CD4-positive, CD25-positive, alpha-beta regulatory T cell (primary cell): ENCODE data around the gene NPC1L1. TPM values are rescaled to one million over a fixed set of nuclear protein-coding genes. Genes with fewer than 3 reads are reported as not detected.
A peak's percentile ranks its signal among the peaks of the same experiment; 100 is the strongest.

Source experiments
- ATAC-seq, 2 donors: fragments of 150-1000 bp; cut with Tn5 transposase; one replicate each; pipeline ENCODE4 v1.10.0; 2021; ENCODE audit warnings: low read depth in 2 of 2, moderate number of reproducible peaks in 2 of 2, moderate library complexity in 1 of 2
- DNase-seq, 3 donors: peaks; one replicate each; pipeline versions ENCODE4 v3.0.0 to v3.0.0-alpha.2; 2012 to 2022; ENCODE audit warnings: mixed read lengths in 1 of 3
- H3K27ac ChIP-seq: one replicate; pipeline ENCODE4 v1.7.0; 2013; ENCODE audit warnings: mild to moderate bottlenecking, low read length; ENCODE audit not compliant: insufficient read depth, poor library complexity, severe bottlenecking
- H3K27me3 ChIP-seq: one replicate; pipeline ENCODE4 v1.7.0; 2013; ENCODE audit warnings: low read length; ENCODE audit not compliant: control insufficient read depth, insufficient read depth
- H3K36me3 ChIP-seq: one replicate; pipeline ENCODE4 v1.7.0; 2013; ENCODE audit warnings: mild to moderate bottlenecking, low read length, moderate library complexity; ENCODE audit not compliant: control insufficient read depth, insufficient read depth
- H3K4me1 ChIP-seq: 2 replicates; pipeline ENCODE4 v1.7.0; 2013; ENCODE audit warnings: mild to moderate bottlenecking, low read length; ENCODE audit not compliant: insufficient read depth, control insufficient read depth, poor library complexity, severe bottlenecking
- H3K4me3 ChIP-seq: one replicate; pipeline ENCODE4 v1.7.0; 2013; ENCODE audit warnings: low read depth, mild to moderate bottlenecking, low read length, moderate library complexity
- H3K9me3 ChIP-seq, 2 experiments: 1 replicate in 1 of 2; 2 replicates in 1 of 2; pipeline ENCODE4 v1.7.0; 2013; ENCODE audit warnings: low read length in 2 of 2, mild to moderate bottlenecking in 1 of 2, moderate library complexity in 1 of 2; ENCODE audit not compliant: control insufficient read depth in 2 of 2
- H3K27ac Mint-ChIP-seq, 3 donors: one replicate each; pipeline ENCODE4 v1.8.0; 2020 to 2022; ENCODE audit warnings: mild to moderate bottlenecking in 3 of 3, mixed read lengths in 3 of 3, moderate library complexity in 2 of 3
- H3K27me3 Mint-ChIP-seq: one replicate; pipeline ENCODE4 v1.8.0; 2022; ENCODE audit warnings: mild to moderate bottlenecking, mixed read lengths
- H3K36me3 Mint-ChIP-seq: one replicate; pipeline ENCODE4 v1.8.0; 2020; ENCODE audit warnings: mixed read lengths
- H3K4me1 Mint-ChIP-seq, 4 donors: one replicate each; pipeline ENCODE4 v1.8.0; 2020 to 2022; ENCODE audit warnings: mixed read lengths in 4 of 4, mild to moderate bottlenecking in 1 of 4
- H3K4me3 Mint-ChIP-seq, 4 donors: one replicate each; pipeline ENCODE4 v1.8.0; 2020 to 2022; ENCODE audit warnings: mild to moderate bottlenecking in 4 of 4, mixed read lengths in 4 of 4, moderate library complexity in 3 of 4
- H3K9me3 Mint-ChIP-seq, 7 donors: one replicate each; pipeline ENCODE4 v1.8.0; 2020 to 2022; ENCODE audit warnings: mixed read lengths in 7 of 7, mild to moderate bottlenecking in 3 of 7, moderate library complexity in 2 of 7
- polyA plus RNA-seq, 4 donors: library from polyadenylated mRNA; unstranded; fragments of 300-500 nt; fragmentation: Illumina TruSeq; gene quantifications; one replicate each; pipeline ENCODE4 v1.2.3, GENCODE V29; 2021
- total RNA-seq: library from RNA; stranded (reverse); gene quantifications from one replicate; pipeline ENCODE4 v1.2.3, GENCODE V29; 2022

Gene NPC1L1
- total and polyA plus RNA-seq, 5 donors from 2014 or later: 0.10 to 0.18 TPM; not detected in 3

GRCh38 chr7:44580945-44581878 is 40.1 kb upstream of the NPC1L1 start:
- peak overlapping the region; percentile 93 to 97 (median 94) for H3K4me3 Mint-ChIP-seq
- H3K27ac Mint-ChIP-seq: peak overlapping the region; percentile 98 to 99 (median 99)
- peak; percentile 38 for ATAC-seq
- no peaks in the 10 kb centered on the region for H3K27me3 ChIP-seq
- peaks cover 18% of the 10 kb centered on the region for H3K36me3 Mint-ChIP-seq
- H3K9me3 Mint-ChIP-seq: no peaks in the 10 kb centered on the region
- peaks cover 22% of the 10 kb centered on the region for H3K36me3 ChIP-seq
- peak; percentile 22 to 82 (median 57) for DNase-seq
- peak overlapping the region; percentile 80 for H3K4me3 ChIP-seq
- H3K4me1 ChIP-seq: peaks cover 24% of the 10 kb centered on the region
- H3K27me3 Mint-ChIP-seq: peaks cover 6% of the 10 kb centered on the region
- H3K4me1 Mint-ChIP-seq: peaks cover 4 to 50% (median 27%) of the 10 kb centered on the region in 4 donors
- no peaks in the 10 kb centered on the region for H3K9me3 ChIP-seq
- peak overlapping the region; percentile 96 for H3K27ac ChIP-seq

- Histone ChIP-seq H3K27ac (no peak overlapping the region), H3K36me3 (peaks cover 41% of the 10 kb centered on the region), H3K4me3 (no peak overlapping the region), H3K27me3 (no peaks in the 10 kb centered on the region), H3K4me1 (peaks cover 42% of the 10 kb centered on the region), H3K9me3 (no peaks in the 10 kb centered on the region)
- no peaks in the 10 kb centered on the region for H3K9me3 Mint-ChIP-seq
- ATAC-seq: no peak
- H3K36me3 Mint-ChIP-seq: peaks cover 31% of the 10 kb centered on the region
- peak overlapping the region in 2 of 4 donors; percentile 68 to 83 for H3K4me3 Mint-ChIP-seq
- no peak for DNase-seq
- H3K27me3 Mint-ChIP-seq: no peaks in the 10 kb centered on the region
- H3K4me1 Mint-ChIP-seq: peaks cover 11 to 68% (median 36%) of the 10 kb centered on the region in 4 donors
- H3K27ac Mint-ChIP-seq: peak overlapping the region in 2 of 3 donors; percentile 87 to 100
Measured at GRCh38 chr7:44576228-44576627, 35.1 kb upstream of the NPC1L1 start.

- H3K27me3 ChIP-seq: no peaks in the 10 kb centered on the region
- ATAC-seq (no peak), DNase-seq (no peak)
- peak overlapping the region; percentile 10 for H3K4me3 ChIP-seq
- Mint-ChIP-seq H3K4me1 (peaks cover 8 to 57% (median 29%) of the 10 kb centered on the region in 4 donors), H3K9me3 (no peaks in the 10 kb centered on the region), H3K4me3 (peak overlapping the region; percentile 94 to 97 (median 96)), H3K36me3 (peaks cover 26% of the 10 kb centered on the region), H3K27me3 (no peaks in the 10 kb centered on the region), H3K27ac (peak overlapping the region; percentile 98 to 100 (median 99))
- peaks cover 51% of the 10 kb centered on the region for H3K36me3 ChIP-seq
- H3K27ac ChIP-seq: peak overlapping the region; percentile 88
- peaks cover 31% of the 10 kb centered on the region for H3K4me1 ChIP-seq
- no peaks in the 10 kb centered on the region for H3K9me3 ChIP-seq
Measured at GRCh38 chr7:44575054-44575453, 33.9 kb upstream of the NPC1L1 start.

- ATAC-seq: no peak
Measured at GRCh38 chr7:44574287-44574872, 33.2 kb upstream of the NPC1L1 start.

GRCh38 chr7:44573464-44574286 is 32.5 kb upstream of the NPC1L1 start, which contains the start of gene DDX56:
Gene DDX56, minus strand, starts transcription at chr7:44573908. Its CDS starts 13 bp downstream, at chr7:44573895.
- Mint-ChIP-seq H3K4me3 (peak within 1 kb of the TSS; percentile 94 to 97 (median 96)), H3K36me3 (peaks cover 26% of the 10 kb centered on the region), H3K4me1 (peaks cover 8 to 47% (median 17%) of the 10 kb centered on the region in 4 donors), H3K27ac (peak within 1 kb of the TSS; percentile 98 to 100 (median 99)), H3K27me3 (no peaks in the 10 kb centered on the region), H3K9me3 (no peaks in the 10 kb centered on the region)
- H3K27me3 ChIP-seq: no peaks in the 10 kb centered on the region
- ATAC-seq (peak; percentile 91 to 95), DNase-seq (peak; percentile 88 to 95 (median 91))
- H3K9me3 ChIP-seq: no peaks in the 10 kb centered on the region
- H3K27ac ChIP-seq: peak within 1 kb of the TSS; percentile 88
- H3K4me3 ChIP-seq: peak within 1 kb of the TSS; percentile 85
- H3K36me3 ChIP-seq: peaks cover 51% of the 10 kb centered on the region
- peaks cover 31% of the 10 kb centered on the region for H3K4me1 ChIP-seq

More at GRCh38 chr7:44574287-44574872, 33.2 kb upstream of the NPC1L1 start:
- Histone ChIP-seq H3K27me3 (no peaks in the 10 kb centered on the region), H3K36me3 (peaks cover 51% of the 10 kb centered on the region), H3K4me1 (peaks cover 31% of the 10 kb centered on the region), H3K27ac (peak overlapping the region; percentile 88), H3K9me3 (no peaks in the 10 kb centered on the region), H3K4me3 (peak overlapping the region; percentile 85)
- Mint-ChIP-seq H3K27ac (peak overlapping the region; percentile 98 to 100 (median 99)), H3K9me3 (no peaks in the 10 kb centered on the region), H3K36me3 (peaks cover 26% of the 10 kb centered on the region), H3K27me3 (no peaks in the 10 kb centered on the region), H3K4me1 (peaks cover 8 to 50% (median 22%) of the 10 kb centered on the region in 4 donors), H3K4me3 (peak overlapping the region; percentile 94 to 97 (median 96))
- DNase-seq: no peak

- Mint-ChIP-seq H3K27ac (peak overlapping the region; percentile 98 to 100 (median 99)), H3K27me3 (no peaks in the 10 kb centered on the region), H3K4me3 (peak overlapping the region; percentile 94 to 97 (median 96)), H3K4me1 (peaks cover 8 to 40% (median 18%) of the 10 kb centered on the region in 4 donors), H3K36me3 (peaks cover 32% of the 10 kb centered on the region), H3K9me3 (no peaks in the 10 kb centered on the region)
- H3K4me3 ChIP-seq: peak overlapping the region; percentile 85
- ATAC-seq: no peak
- peaks cover 52% of the 10 kb centered on the region for H3K36me3 ChIP-seq
- H3K9me3 ChIP-seq: no peaks in the 10 kb centered on the region
- peaks cover 31% of the 10 kb centered on the region for H3K4me1 ChIP-seq
- peak overlapping the region; percentile 88 for H3K27ac ChIP-seq
- H3K27me3 ChIP-seq: no peaks in the 10 kb centered on the region
- no peak for DNase-seq
Measured at GRCh38 chr7:44572771-44573170, 31.6 kb upstream of the NPC1L1 start.

- Mint-ChIP-seq H3K36me3 (peaks cover 37% of the 10 kb centered on the region), H3K27me3 (no peaks in the 10 kb centered on the region), H3K27ac (peak overlapping the region in 1 of 3 donors; percentile 20), H3K4me1 (peaks cover 14 to 47% (median 20%) of the 10 kb centered on the region in 4 donors), H3K9me3 (no peaks in the 10 kb centered on the region), H3K4me3 (peak overlapping the region in 1 of 4 donors; percentile 13)
- Histone ChIP-seq H3K27me3 (no peaks in the 10 kb centered on the region), H3K4me3 (no peak overlapping the region), H3K9me3 (no peaks in the 10 kb centered on the region), H3K27ac (no peak overlapping the region), H3K4me1 (peaks cover 28% of the 10 kb centered on the region), H3K36me3 (peaks cover 64% of the 10 kb centered on the region)
- DNase-seq (no peak), ATAC-seq (no peak)
Measured at GRCh38 chr7:44569959-44570358, 28.8 kb upstream of the NPC1L1 start.
